Measurements from ENCODE around the gene GLYATL1B. TPM values are rescaled to one million over a fixed set of nuclear protein-coding genes. Genes with fewer than 3 reads are reported as not detected.

Gene GLYATL1B
- total and polyA plus RNA-seq, 3 donors from 2014 or later: not detected

- Histone ChIP-seq H3K4me1 (no peaks in the 10 kb centered on the region), H3K4me3 (no peak overlapping the region), H3K36me3 (ENCODE audit: low read depth, missing control alignments) (no peaks in the 10 kb centered on the region), H3K27ac (no peak overlapping the region), H3K9me3 (no peaks in the 10 kb centered on the region), H3K27me3 (no peaks in the 10 kb centered on the region)
- 92 to 94% methylated on average over 2 of the region's 2 CpGs for WGBS, 2 donors
- TF ChIP-seq POLR2A (IDR thresholded peaks at IDR 0.05) (no peak), CTCF (IDR thresholded peaks at IDR 0.05) (no peak)
- DNase-seq: no peak
- intact Hi-C loops (cut with DNase I; ENCODE audit: low total_unique reads): no loop called here
Measured at GRCh38 chr11:59112494-59112893, 26.4 kb downstream of the GLYATL1B start.

GRCh38 chr11:59114344-59114743 lies 28.2 kb downstream of the GLYATL1B start:
- no peak for DNase-seq
- Histone ChIP-seq H3K27ac (no peak overlapping the region), H3K4me3 (no peak overlapping the region), H3K9me3 (no peaks in the 10 kb centered on the region), H3K4me1 (no peaks in the 10 kb centered on the region), H3K36me3 (ENCODE audit: low read depth, missing control alignments) (no peaks in the 10 kb centered on the region), H3K27me3 (no peaks in the 10 kb centered on the region)
- TF ChIP-seq POLR2A (IDR thresholded peaks at IDR 0.05) (no peak), CTCF (IDR thresholded peaks at IDR 0.05) (no peak)
- intact Hi-C loops (cut with DNase I; ENCODE audit: low total_unique reads): no loop called here
- 93% methylated on average over 3 of the region's 3 CpGs for WGBS, 2 donors

GRCh38 chr11:59115553-59115952 lies 29.4 kb downstream of the GLYATL1B start:
- H3K4me1 ChIP-seq: no peaks in the 10 kb centered on the region
- no peak for DNase-seq
- H3K27ac ChIP-seq: no peak overlapping the region
- intact Hi-C loops (cut with DNase I; ENCODE audit: low total_unique reads): no loop called here
- H3K4me3 ChIP-seq: no peak overlapping the region
- H3K36me3 ChIP-seq (ENCODE audit: low read depth, missing control alignments): no peaks in the 10 kb centered on the region
- no peak for TF ChIP-seq POLR2A (IDR thresholded peaks at IDR 0.05)
- no peak for TF ChIP-seq CTCF (IDR thresholded peaks at IDR 0.05)
- WGBS, 2 donors: 93 to 100% methylated on average over 1 of the region's 1 CpG
- H3K9me3 ChIP-seq: no peaks in the 10 kb centered on the region
- no peaks in the 10 kb centered on the region for H3K27me3 ChIP-seq

- H3K9me3 ChIP-seq: no peaks in the 10 kb centered on the region
- 88 to 94% methylated on average over 2 of the region's 2 CpGs for WGBS, 2 donors
- no peak for DNase-seq
Measured at GRCh38 chr11:59117774-59118173, 31.7 kb downstream of the GLYATL1B start.

More at GRCh38 chr11:59117774-59118173, 31.7 kb downstream of the GLYATL1B start:
- TF ChIP-seq POLR2A (IDR thresholded peaks at IDR 0.05): no peak
- no peak for TF ChIP-seq CTCF (IDR thresholded peaks at IDR 0.05)
- no peak overlapping the region for H3K4me3 ChIP-seq
- intact Hi-C loops (cut with DNase I; ENCODE audit: low total_unique reads): no loop called here
- H3K27ac ChIP-seq: no peak overlapping the region
- H3K4me1 ChIP-seq: no peaks in the 10 kb centered on the region
- no peaks in the 10 kb centered on the region for H3K36me3 ChIP-seq (ENCODE audit: low read depth, missing control alignments)
- H3K27me3 ChIP-seq: no peaks in the 10 kb centered on the region
